ENCODE results near the gene PMS1.

DNA sequence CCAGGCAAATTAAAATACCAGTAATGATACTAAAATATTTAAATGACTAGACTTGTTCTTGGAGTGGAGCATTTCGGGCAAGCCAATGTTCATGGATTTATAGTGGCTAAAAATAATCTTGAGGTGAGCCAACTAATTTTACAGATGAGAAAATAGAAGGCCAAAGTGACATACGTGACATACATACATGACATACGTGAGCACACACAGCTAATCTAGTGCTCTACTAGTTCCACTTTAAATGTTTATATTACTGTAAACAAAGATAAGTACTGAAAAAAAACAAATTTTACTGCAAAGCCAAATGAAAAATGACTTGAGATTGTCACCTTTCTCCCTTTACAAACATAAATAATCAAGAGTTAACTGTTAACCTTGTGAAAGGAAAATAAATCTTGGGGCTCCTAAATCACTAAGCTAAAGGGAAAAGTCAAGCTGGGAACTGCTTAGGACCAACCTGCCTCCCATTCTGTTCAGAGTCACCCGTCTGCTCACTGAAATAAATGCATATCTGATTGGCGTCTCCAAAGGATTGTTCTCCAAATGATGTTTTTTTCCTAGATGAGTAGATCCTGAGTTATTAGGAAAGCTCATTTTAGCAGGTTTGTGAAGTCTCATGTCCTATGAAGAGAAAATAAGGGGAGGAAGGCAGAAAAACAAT lies 96.7 kb downstream of the PMS1 start:
- TF ChIP-seq, protein P1, sequence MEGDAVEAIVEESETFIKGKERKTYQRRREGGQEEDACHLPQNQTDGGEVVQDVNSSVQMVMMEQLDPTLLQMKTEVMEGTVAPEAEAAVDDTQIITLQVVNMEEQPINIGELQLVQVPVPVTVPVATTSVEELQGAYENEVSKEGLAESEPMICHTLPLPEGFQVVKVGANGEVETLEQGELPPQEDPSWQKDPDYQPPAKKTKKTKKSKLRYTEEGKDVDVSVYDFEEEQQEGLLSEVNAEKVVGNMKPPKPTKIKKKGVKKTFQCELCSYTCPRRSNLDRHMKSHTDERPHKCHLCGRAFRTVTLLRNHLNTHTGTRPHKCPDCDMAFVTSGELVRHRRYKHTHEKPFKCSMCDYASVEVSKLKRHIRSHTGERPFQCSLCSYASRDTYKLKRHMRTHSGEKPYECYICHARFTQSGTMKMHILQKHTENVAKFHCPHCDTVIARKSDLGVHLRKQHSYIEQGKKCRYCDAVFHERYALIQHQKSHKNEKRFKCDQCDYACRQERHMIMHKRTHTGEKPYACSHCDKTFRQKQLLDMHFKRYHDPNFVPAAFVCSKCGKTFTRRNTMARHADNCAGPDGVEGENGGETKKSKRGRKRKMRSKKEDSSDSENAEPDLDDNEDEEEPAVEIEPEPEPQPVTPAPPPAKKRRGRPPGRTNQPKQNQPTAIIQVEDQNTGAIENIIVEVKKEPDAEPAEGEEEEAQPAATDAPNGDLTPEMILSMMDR (IDR thresholded peaks at IDR 0.05): no peak
- no peak for TF ChIP-seq POLR2A (IDR thresholded peaks at IDR 0.05)
